IPS DF 4.7 (cell line): ENCODE data around the gene HOXB7.

Experiments
- DNase-seq: peaks from one replicate; pipeline ENCODE4 v3.0.0-alpha.2; 2013; ENCODE audit warnings: low spot score; ENCODE audit errors: extremely low read depth

The HOXB7 gene

DNA sequence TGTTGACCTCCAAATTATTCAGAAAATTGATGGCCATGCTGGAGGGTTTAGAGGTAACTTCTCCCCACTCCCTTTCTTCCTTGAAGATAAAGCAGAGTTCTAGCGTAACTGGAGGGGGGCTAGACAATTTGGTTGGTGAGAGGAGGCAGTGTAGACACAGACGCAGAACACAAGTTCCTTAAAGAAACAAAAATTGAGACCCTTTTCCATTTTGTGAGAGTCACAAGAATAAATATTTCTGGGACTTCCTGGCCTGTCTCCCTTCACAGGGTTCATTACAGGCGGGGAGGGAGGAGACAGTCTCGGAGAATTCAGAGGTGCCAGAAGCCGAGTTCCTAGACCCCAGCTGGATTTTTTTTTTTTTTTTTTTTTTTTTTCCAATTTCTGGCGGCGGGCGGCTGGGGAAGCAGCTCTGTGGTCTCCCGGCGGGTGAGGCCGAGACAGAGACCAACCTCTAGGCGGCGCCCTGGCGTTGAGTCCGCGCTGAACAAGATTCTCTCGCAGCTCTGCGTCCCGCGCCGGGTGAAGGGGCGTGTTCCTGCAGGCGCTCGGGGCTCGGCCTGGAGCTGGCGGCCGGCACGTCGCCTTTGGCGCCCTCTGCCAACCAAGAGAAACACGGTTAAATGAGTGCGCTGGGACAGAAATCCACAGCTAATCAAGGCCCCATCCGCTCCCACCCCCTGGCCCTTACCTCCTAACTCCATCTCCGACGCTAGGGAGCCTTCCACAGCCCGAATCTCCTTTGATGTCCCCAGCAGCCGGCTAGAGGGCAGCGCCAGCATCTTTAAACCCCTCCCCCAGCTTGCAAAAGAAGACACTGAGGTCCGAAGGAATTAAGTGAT is 25.6 kb upstream of the HOXB7 start:
- DNase-seq = no peak

GRCh38 chr17:48634493-48635208 is 23.8 kb upstream of the HOXB7 start:
- DNase-seq = no peak

- DNase-seq = no peak
Measured at GRCh38 chr17:48633266-48633677, 22.5 kb upstream of the HOXB7 start.

DNA sequence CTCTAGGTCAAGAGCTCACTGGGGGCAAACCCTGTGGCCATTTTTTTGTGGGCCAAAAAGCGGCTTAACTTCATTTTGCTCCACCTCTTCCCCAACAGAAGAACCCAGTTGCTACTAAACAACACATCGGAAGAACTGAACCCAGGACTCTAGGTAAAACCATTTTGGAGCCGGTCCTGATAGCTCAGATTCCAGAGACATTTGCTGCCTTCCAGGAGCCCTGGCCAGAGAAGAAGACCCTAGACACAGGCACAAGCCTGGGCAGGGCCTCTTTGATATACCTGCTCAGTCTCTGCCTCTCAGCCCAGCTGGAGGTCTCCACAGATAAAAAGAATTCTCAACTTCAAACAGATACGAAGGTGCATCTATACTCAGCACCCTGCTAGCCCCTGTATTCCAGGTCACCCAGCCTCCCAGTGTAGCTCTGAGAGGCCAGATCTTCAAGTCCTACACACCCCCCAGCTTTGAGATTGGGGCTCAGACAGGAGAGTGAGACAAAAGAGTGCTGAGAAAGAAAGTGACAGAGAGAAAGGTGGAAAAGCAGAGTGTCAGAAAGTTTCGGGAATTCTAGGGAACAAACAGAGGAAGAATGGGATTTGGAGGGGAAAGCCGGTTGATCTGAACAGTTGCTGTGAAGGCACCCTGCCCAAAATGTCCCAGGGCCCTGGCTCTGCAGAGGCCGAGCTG is 21.9 kb upstream of the HOXB7 start:
- DNase-seq = no peak

DNA sequence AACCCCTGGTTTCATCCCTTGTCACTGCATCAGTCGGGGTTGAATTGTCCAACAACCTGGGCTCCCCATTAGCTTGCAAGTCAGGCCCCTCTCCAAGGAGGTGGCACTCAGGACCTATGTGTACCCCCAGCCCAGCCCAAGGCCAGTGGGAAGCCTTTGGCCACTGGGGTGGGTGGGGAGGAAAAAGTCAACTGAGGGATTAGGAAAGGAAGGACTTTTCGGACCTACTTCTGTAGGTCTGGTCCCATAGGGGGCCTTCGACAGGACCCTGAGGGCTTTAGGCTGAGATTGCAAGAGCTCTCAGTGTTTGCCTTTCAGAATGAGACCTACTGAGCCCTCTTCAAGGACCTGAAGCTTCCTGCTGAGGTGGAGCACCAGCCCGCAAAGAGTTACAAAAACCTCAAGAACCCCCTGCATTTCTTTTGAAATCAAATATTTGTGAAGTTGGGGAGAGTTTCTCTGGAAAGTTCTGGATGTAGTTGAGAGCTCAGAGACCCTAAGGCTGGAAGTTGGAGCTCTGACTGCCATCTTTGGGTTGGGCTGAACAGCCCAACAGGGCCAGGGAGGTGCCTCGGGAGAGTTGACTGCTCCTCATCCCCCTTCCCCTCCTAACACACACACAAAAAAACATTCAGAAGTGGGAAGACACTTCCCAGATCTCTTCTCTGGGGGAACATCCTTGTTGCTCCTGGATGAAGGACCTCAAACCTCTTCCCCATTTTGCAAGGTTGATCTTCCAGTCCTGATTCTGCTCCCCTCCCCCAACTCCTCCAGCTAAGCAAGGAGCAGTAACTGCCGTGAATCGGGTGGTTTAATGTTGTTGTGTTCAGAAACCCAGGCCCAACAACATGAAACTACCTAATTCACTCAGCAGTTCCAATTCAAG is 21.1 kb upstream of the HOXB7 start:
- no peak for DNase-seq

- DNase-seq = no peak
Measured at GRCh38 chr17:48630925-48631692, 20.3 kb upstream of the HOXB7 start.

- DNase-seq = no peak
Measured at GRCh38 chr17:48630009-48630924, 19.4 kb upstream of the HOXB7 start.

GRCh38 chr17:48629411-48629759 is 18.6 kb upstream of the HOXB7 start:
- DNase-seq = no peak

DNA sequence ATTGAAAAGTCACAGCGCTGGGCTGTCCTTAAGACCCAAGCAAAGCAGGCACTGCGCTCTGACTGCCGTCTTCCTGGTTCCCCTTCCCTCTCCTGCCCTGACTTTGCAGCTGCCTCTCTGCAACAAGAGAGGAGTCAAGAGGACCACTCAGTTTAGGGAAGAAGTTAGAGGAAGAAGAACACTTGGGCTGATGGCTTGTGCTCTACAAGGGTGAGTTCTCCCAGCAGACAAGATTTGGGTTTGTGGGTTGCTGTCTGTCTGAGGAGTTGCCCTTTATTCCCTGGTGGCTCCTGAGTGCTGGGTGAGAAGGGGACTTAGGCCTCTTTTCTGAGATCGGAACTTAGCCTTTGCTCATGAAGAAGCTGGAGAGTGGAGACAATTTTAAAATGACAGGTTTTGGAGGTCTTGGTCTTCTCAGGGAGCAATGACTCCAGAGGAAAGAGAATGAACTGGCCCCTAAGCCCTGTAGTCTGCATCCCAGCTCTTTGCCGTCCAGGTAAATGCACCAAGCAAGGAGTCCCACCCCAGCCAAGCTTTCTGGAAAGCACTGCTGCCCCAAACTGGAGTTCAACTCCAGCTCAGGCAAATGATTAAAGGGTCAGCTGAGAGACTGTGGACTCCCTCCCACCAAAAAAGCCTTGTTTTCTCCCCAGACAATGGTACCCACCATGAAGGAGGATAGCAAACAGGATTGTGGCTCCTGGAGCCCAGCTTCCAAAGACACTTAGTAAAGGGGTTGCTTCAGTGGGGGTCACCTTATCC is 18.0 kb upstream of the HOXB7 start:
- DNase-seq = no peak

- DNase-seq = no peak
Measured at GRCh38 chr17:48627623-48628521, 17.1 kb upstream of the HOXB7 start.

- DNase-seq = no peak
Measured at GRCh38 chr17:48627118-48627597, 16.3 kb upstream of the HOXB7 start.

DNA sequence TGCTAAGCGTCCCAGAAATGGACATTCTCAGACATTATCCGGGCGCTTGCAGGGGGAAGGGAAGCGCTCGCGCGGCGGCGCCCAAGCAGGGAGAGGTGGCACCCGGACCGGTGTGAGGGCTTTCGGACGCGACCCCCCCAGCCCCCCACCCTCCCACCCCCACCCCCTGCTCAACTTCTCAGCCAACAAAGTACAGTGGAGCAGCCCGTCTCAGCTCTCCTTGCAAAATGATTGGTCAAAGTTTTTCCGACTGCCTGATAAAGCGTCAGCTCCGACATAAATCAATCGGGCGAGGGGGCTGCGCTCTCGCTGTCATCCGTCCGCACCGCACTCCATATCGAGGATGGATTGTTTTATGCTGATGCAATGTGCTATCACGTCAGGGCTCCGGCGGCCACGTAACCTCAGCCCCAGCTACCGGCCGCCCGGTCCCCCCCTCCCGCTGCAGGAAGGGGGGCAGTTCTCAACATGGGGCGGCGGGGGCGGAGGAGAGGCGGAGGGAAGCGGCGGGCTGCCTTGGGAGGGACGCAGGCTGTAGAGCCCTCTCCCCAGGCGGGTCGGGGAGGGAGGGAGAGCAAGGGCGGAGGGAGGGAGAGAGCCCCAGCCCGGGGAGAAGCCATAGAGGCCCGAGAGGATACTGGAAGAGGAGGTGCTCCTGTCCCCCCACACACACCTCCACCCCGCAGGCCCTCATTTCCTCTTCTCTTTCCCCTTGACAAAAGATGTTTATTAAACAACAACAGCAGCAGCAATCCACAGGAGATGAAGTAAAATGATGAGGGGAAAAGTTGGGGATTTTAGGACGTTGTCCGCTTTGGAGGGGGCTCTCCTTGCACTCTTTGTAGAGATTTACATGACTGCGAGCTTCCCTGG is 15.7 kb upstream of the HOXB7 start, which contains the start of gene HOXB9:
Gene HOXB9 (minus strand): TSS at position 114 of the 873 bp plus-strand sequence. CDS start 89 bp downstream, at position 25.
- no peak for DNase-seq

DNA sequence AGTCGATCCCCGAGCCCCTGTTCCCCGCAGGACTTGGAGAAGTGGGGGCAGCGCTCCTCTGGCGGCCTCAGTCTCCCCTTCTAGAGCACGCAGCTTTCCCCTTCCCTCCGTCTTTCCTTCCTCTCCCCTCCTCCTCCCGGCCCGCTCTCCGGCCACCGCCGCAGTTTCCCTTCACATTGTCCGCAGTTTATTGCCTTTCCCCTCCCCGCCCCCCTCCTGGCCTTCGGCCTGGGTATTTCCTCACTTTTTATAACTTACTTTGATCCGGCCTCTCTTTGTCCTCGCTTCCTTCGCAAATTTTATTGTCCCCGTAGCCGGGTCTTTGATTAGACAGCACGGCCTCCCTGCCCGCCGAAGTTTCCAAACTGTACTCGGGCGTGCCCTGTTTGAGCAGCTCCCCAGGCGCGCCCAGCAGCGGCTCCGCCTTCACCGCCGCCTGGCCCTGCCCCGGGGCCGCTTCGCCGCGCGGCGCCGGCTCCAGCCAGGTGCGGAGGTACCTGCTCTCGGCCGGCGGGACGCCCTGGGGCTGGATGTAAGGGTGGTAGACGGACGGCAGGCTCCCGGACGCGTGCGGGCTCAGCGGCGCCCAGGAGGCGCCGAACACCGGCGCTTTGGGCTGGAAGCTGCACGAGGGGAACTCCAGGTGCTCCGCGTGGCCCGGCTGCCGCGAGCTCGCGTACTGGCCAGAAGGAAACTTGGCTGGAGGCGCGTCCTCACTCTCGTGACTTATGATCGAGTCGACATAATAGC is 14.9 kb upstream of the HOXB7 start:
- DNase-seq = no peak

DNA sequence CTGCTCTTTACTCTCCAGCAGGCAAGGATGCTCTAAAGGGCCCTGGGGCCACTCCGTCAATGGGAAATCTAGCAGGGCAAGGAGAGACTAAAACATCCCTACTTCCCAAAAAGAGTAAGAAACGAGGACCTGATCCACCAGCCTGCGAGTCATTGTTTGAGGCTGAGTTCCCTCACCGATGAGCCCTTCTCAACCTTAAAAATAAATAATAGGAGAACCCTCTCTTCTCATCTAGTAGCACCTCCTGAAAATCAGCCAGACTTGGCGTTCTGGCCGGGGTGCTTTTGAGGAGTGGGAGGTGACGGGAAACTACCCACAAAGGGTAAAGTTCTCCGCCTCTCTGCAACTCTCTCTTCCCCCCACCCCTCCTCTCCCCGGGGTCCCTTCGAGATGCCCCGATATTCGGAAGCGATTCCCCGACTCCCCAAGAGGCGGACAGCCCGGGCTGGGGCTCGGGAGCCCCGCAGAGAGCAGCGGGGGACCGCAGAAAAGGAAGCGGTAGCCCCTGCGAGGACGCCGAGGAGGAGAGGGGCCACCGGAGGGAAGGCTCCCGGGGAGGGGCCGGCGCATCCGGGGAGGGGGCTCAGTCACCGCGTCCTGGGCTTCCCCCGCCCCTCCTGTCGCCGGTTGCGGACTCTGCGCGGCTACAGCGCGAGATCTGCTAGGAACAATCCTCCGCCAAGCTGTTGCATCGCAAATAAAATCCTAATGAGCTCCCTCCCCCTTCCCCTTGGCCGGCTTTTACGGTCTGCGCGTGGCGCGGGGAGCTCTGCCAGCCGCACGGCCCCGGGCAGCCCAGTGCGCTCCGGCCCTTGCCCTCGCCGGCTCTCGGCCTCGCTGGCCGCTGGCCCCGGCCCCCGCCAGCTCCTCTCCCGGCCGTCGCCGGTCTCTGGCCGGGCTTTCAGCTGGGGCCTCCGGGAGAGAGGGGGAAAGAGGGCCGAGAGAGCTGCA is 14.0 kb upstream of the HOXB7 start:
- DNase-seq = no peak

- DNase-seq = no peak
Measured at GRCh38 chr17:48624118-48624517, 13.3 kb upstream of the HOXB7 start.
